IMR-90 (cell line): ENCODE results near the gene LIG1.

Experiments
- BHLHE40 ChIP-seq: fragments of 150-350 bp; IDR thresholded peaks from 2 replicates; pipeline ENCODE4 v1.6.1; 2016; ENCODE audit warnings: mild to moderate bottlenecking, low read depth, low read length
- CEBPB ChIP-seq: IDR thresholded peaks from 2 replicates; pipeline ENCODE4 v1.6.1; 2012; ENCODE audit warnings: low read depth, low read length, improper control_type of control experiment
- CHD1 ChIP-seq: IDR thresholded peaks from 2 replicates; pipeline ENCODE4 v1.6.1; 2012; ENCODE audit warnings: low read depth, low read length, improper control_type of control experiment
- FOS ChIP-seq: fragments of 150-350 bp; IDR thresholded peaks from 2 replicates; pipeline ENCODE4 v1.6.1; 2016; ENCODE audit warnings: low read depth, low read length
- MAFK ChIP-seq: IDR thresholded peaks from 2 replicates; pipeline ENCODE4 v1.6.1; 2012; ENCODE audit warnings: low read depth, low read length, improper control_type of control experiment
- MXI1 ChIP-seq: IDR thresholded peaks from 2 replicates; pipeline ENCODE4 v1.6.1; 2012; ENCODE audit warnings: low read depth, mild to moderate bottlenecking, low read length, moderate library complexity, borderline replicate concordance
- NFE2L2 ChIP-seq: fragments of 150-350 bp; IDR thresholded peaks from 2 replicates; pipeline ENCODE4 v1.6.1; 2016; ENCODE audit warnings: low read depth, mild to moderate bottlenecking, low read length
- POLR2A ChIP-seq: IDR thresholded peaks from 2 replicates; pipeline ENCODE4 v1.6.1; 2012; ENCODE audit warnings: mild to moderate bottlenecking, low read depth, low read length
- RAD21 ChIP-seq: IDR thresholded peaks from 2 replicates; pipeline ENCODE4 v1.6.1; 2012; ENCODE audit warnings: low read length, improper control_type of control experiment
- RCOR1 ChIP-seq: IDR thresholded peaks from 2 replicates; pipeline ENCODE4 v1.6.1; 2012; ENCODE audit warnings: mild to moderate bottlenecking, low read length, improper control_type of control experiment; ENCODE audit not compliant: insufficient replicate concordance
- RFX5 ChIP-seq: IDR thresholded peaks from 2 replicates; pipeline ENCODE4 v1.8.0; 2012; ENCODE audit warnings: low read depth, mild to moderate bottlenecking, low read length, moderate library complexity
- TF ChIP-seq, protein P1 (sequence below): conservative IDR thresholded peaks from 2 replicates; pipeline ENCODE4 v1.5.1; 2012; ENCODE audit warnings: mild to moderate bottlenecking, low read depth, low read length, improper control_type of control experiment
- TF ChIP-seq, protein P2 (sequence below): fragments of 150-350 bp; IDR thresholded peaks from 2 replicates; pipeline ENCODE4 v1.6.1; 2016; ENCODE audit warnings: low read depth, mild to moderate bottlenecking, low read length, moderate library complexity, borderline replicate concordance
- TF ChIP-seq, protein P3 (sequence below): fragments of 150-350 bp; IDR thresholded peaks from 2 replicates; pipeline ENCODE4 v1.6.1; 2017; ENCODE audit warnings: mild to moderate bottlenecking, antibody characterized with exemption, low read length, low read depth

DNA sequence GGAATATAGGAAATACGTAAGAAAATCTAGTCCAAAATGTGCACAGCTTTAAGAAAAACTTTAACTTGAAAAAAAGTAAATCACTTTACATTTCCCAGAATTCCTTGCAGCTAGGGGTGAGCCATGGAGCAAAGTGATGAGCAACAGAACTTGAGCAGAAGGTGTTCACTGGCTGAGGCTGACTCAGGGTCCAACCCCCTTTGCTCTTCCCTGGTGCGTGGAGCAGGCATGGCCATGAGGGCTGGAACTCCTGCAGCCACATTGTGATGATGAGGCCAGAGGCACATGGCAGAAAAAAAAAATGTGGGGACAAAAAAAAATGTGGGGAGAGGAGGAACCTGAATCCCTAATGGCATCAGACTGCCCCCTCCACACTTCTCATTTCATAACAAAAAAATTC, 49.6 kb downstream of the LIG1 start:
- TF ChIP-seq POLR2A (no peak), MXI1 (no peak), NFE2L2 (no peak), RFX5 (no peak), RCOR1 (no peak), RAD21 (no peak), CEBPB (no peak), MAFK (no peak), FOS (no peak), CHD1 (no peak), BHLHE40 (no peak)
- TF ChIP-seq, protein P1, sequence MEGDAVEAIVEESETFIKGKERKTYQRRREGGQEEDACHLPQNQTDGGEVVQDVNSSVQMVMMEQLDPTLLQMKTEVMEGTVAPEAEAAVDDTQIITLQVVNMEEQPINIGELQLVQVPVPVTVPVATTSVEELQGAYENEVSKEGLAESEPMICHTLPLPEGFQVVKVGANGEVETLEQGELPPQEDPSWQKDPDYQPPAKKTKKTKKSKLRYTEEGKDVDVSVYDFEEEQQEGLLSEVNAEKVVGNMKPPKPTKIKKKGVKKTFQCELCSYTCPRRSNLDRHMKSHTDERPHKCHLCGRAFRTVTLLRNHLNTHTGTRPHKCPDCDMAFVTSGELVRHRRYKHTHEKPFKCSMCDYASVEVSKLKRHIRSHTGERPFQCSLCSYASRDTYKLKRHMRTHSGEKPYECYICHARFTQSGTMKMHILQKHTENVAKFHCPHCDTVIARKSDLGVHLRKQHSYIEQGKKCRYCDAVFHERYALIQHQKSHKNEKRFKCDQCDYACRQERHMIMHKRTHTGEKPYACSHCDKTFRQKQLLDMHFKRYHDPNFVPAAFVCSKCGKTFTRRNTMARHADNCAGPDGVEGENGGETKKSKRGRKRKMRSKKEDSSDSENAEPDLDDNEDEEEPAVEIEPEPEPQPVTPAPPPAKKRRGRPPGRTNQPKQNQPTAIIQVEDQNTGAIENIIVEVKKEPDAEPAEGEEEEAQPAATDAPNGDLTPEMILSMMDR = no peak
- TF ChIP-seq, protein P2, sequence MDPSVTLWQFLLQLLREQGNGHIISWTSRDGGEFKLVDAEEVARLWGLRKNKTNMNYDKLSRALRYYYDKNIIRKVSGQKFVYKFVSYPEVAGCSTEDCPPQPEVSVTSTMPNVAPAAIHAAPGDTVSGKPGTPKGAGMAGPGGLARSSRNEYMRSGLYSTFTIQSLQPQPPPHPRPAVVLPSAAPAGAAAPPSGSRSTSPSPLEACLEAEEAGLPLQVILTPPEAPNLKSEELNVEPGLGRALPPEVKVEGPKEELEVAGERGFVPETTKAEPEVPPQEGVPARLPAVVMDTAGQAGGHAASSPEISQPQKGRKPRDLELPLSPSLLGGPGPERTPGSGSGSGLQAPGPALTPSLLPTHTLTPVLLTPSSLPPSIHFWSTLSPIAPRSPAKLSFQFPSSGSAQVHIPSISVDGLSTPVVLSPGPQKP = no peak
- TF ChIP-seq, protein P3, sequence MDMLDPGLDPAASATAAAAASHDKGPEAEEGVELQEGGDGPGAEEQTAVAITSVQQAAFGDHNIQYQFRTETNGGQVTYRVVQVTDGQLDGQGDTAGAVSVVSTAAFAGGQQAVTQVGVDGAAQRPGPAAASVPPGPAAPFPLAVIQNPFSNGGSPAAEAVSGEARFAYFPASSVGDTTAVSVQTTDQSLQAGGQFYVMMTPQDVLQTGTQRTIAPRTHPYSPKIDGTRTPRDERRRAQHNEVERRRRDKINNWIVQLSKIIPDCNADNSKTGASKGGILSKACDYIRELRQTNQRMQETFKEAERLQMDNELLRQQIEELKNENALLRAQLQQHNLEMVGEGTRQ = no peak
